Mucosa of rectum (tissue), 2 donors: ENCODE data around the gene BACE2.

Experiments used
- H3K27ac ChIP-seq, 2 donors: one replicate each; pipeline ENCODE4 v1.7.0; 2013; ENCODE audit warnings: inconsistent platforms in 2 of 2, low read depth in 2 of 2, low read length in 2 of 2
- H3K27me3 ChIP-seq, 2 donors: one replicate each; pipeline ENCODE4 v1.7.0; 2013; ENCODE audit warnings: low read length in 2 of 2; ENCODE audit not compliant: control insufficient read depth in 2 of 2, insufficient read depth in 2 of 2
- H3K36me3 ChIP-seq, 2 donors: one replicate each; pipeline ENCODE4 v1.7.0; 2013; ENCODE audit warnings: low read length in 2 of 2; ENCODE audit not compliant: control insufficient read depth in 2 of 2, insufficient read depth in 2 of 2
- H3K4me1 ChIP-seq, 2 donors: one replicate each; pipeline ENCODE4 v1.7.0; 2013; ENCODE audit warnings: low read length in 2 of 2, mild to moderate bottlenecking in 1 of 2; ENCODE audit not compliant: control insufficient read depth in 2 of 2, insufficient read depth in 2 of 2
- H3K4me3 ChIP-seq, 2 donors: one replicate each; pipeline ENCODE4 v1.7.0; 2013; ENCODE audit warnings: low read length in 2 of 2
- H3K9ac ChIP-seq, 2 donors: one replicate each; pipeline ENCODE4 v1.7.0; 2013; ENCODE audit warnings: low read length in 2 of 2, low read depth in 1 of 2, mild to moderate bottlenecking in 1 of 2
- H3K9me3 ChIP-seq, 2 donors: one replicate each; pipeline ENCODE4 v1.7.0; 2013; ENCODE audit warnings: low read length in 2 of 2; ENCODE audit not compliant: control insufficient read depth in 2 of 2
- donor health status: healthy.
- donor health status: Normal muscosa, but diverticular disease.

The BACE2 gene

GRCh38 chr21:41167348-41168342, at the start of gene BACE2:
BACE2 (plus strand) TSS chr21:41168160; CDS start chr21:41168264, 104 bp downstream.
- Histone ChIP-seq H3K9me3 (no peaks in the 10 kb centered on the region), H3K27me3 (no peaks in the 10 kb centered on the region), H3K4me3 (peak within 1 kb of the TSS; percentile 70 to 73), H3K9ac (peak within 1 kb of the TSS; percentile 66 to 92), H3K36me3 (no peaks in the 10 kb centered on the region), H3K27ac (peak within 1 kb of the TSS; percentile 83 to 84), H3K4me1 (peaks cover 9 to 19% of the 10 kb centered on the region in 2 donors)

- Histone ChIP-seq H3K27me3 (peaks cover 15 to 31% of the 10 kb centered on the region in 2 donors), H3K9ac (no peak overlapping the region), H3K36me3 (no peaks in the 10 kb centered on the region), H3K4me3 (no peak overlapping the region), H3K4me1 (no peaks in the 10 kb centered on the region), H3K9me3 (no peaks in the 10 kb centered on the region), H3K27ac (no peak overlapping the region)
Observed at GRCh38 chr21:41119901-41120300, 48.1 kb upstream of the BACE2 start.

DNA sequence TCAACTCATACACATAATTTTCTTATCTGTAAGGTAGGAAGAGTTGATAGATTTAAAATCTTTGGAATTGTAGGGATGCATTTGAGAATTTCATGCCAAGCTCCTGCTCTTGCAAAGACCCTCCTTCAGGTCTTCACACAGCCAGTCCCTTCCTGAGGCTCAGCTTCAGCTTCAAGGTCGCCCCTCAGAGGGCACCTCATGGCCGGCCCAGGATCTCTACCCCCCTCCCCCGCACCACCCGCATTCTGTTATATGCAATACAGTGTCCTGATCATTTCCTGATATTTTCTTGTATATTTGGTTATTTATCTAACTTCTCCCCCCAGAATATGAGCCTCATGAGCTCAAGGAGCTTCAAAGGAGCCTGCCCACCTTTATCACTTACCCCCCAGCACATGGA, 47.0 kb upstream of the BACE2 start:
- no peak overlapping the region for H3K9ac ChIP-seq
- H3K27me3 ChIP-seq, result peaks cover 19 to 31% of the 10 kb centered on the region in 2 donors
- H3K36me3 ChIP-seq, result no peaks in the 10 kb centered on the region
- no peak overlapping the region for H3K4me3 ChIP-seq
- no peak overlapping the region for H3K27ac ChIP-seq
- no peaks in the 10 kb centered on the region for H3K4me1 ChIP-seq
- H3K9me3 ChIP-seq, result no peaks in the 10 kb centered on the region

DNA sequence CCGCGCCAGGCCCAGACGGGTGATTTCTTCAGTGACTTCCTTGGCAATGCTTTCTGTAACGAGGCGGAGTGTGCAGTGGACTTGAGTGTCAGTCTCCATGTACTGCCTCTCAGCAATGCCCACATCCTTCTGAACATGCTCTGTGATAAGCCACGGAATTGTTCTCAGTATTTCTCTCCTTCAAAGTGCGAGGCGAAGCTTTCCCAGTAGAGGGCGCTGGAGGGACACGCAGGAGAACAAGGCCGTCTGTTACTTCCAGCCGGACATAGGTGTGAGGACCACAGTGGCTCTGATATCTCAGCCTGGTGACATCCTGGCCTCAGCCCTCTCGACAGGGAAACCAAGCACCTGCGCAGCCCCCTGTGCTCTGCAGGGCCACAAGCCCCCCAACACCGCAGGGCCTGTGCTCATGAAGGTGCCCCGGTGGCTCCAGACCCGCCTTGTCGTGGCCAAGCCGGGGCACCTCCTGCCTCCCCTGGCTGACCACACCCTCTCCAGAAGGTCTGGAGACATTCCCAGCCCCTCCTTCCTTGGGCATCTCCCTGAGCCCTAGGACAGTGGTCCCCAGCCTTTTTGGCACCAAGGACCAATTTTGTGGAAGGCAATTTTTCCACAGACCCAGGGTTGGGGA, 46.1 kb upstream of the BACE2 start:
- H3K27ac ChIP-seq, result no peak overlapping the region

DNA sequence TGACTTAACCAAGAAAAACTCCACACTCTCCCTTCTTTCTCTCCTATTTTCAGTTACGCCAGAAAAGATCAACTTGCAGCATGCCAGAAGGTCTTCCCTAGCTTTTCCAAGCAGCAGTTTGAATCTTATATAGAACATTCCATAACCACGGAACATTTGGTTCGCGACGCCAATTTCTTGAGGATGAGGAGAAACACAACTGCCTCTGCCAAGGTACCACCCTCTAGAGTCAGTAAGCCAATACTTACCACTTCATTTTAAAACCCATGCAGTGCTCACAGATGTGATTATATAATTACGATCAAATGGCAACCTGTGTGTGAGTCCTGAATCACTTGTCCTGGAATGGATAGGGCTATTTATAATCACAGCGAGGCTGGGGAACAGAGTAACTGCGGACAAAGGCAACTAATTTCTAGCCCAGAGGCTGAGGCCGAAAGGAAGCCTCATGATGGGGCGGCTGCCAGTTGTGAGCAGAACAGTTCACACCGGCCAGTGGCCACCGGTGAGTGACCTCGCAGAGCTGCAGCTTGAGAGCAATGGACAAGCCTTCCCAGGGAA, 43.2 kb upstream of the BACE2 start:
- Histone ChIP-seq H3K4me1 (no peaks in the 10 kb centered on the region), H3K4me3 (no peak overlapping the region), H3K27ac (no peak overlapping the region), H3K9ac (no peak overlapping the region), H3K9me3 (no peaks in the 10 kb centered on the region), H3K36me3 (no peaks in the 10 kb centered on the region), H3K27me3 (peaks cover 17 to 24% of the 10 kb centered on the region in 2 donors)

More for the DNA sequence above, 46.1 kb upstream of the BACE2 start:
- H3K4me3 ChIP-seq, result no peak overlapping the region
- no peaks in the 10 kb centered on the region for H3K4me1 ChIP-seq
- no peaks in the 10 kb centered on the region for H3K36me3 ChIP-seq
- no peaks in the 10 kb centered on the region for H3K9me3 ChIP-seq
- H3K9ac ChIP-seq, result no peak overlapping the region
- peaks cover 19 to 31% of the 10 kb centered on the region in 2 donors for H3K27me3 ChIP-seq

DNA sequence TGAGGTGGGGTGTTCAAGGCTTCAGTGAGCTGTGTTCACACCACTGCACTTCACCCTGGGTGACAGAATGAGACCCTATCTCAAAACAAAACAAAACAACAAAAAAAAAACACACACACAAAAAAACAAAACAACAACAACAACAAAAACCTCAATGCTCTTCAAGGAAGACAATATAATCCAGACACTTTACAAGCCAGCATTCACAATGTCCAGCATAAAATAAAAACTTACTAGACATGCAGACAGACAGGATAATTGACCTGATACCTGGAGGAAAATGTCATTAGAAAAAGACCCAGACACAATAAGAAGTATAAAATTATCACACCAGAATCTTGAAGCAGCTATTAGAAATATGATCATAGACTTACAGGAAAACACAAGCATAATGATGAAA, 39.0 kb upstream of the BACE2 start:
- no peak overlapping the region for H3K4me3 ChIP-seq
- no peak overlapping the region for H3K9ac ChIP-seq
- H3K36me3 ChIP-seq, result no peaks in the 10 kb centered on the region
- no peaks in the 10 kb centered on the region for H3K9me3 ChIP-seq
- peaks cover 4 to 5% of the 10 kb centered on the region in 2 donors for H3K27me3 ChIP-seq
- H3K27ac ChIP-seq, result no peak overlapping the region
- no peaks in the 10 kb centered on the region for H3K4me1 ChIP-seq

- Histone ChIP-seq H3K9me3 (no peaks in the 10 kb centered on the region), H3K36me3 (no peaks in the 10 kb centered on the region), H3K27me3 (peaks cover 0 to 8% of the 10 kb centered on the region in 2 donors), H3K4me3 (no peak overlapping the region), H3K9ac (no peak overlapping the region), H3K4me1 (no peaks in the 10 kb centered on the region), H3K27ac (no peak overlapping the region)
Observed at GRCh38 chr21:41130883-41131282, 37.1 kb upstream of the BACE2 start.

- Histone ChIP-seq H3K9ac (no peak overlapping the region), H3K36me3 (no peaks in the 10 kb centered on the region), H3K27me3 (peaks cover 0 to 12% of the 10 kb centered on the region in 2 donors), H3K27ac (no peak overlapping the region), H3K4me1 (no peaks in the 10 kb centered on the region), H3K4me3 (no peak overlapping the region), H3K9me3 (no peaks in the 10 kb centered on the region)
Observed at GRCh38 chr21:41133874-41134522, 34.0 kb upstream of the BACE2 start.

DNA sequence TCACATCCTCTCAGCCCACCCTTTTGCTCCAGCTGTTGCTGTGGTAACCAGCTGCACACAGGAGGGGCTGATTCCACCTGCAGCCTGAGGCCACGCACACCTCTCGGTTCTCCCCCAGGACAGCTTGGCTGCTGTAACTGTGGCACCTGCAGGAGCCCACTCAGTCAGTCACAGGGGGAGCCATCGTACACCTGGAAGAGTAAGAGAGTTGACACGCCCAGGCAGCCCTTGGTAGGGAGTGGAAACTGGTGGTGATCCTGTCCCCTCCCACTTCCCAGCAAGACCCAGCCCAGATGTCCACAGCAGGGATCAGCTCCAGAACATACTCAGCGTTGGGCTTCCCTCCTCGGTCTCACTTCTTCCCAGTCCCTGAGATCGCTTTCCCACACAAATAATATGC, 32.2 kb upstream of the BACE2 start:
- H3K9ac ChIP-seq, result no peak overlapping the region
- H3K4me1 ChIP-seq, result no peaks in the 10 kb centered on the region

More for the DNA sequence above, 32.2 kb upstream of the BACE2 start:
- Histone ChIP-seq H3K27ac (no peak overlapping the region), H3K36me3 (no peaks in the 10 kb centered on the region), H3K9me3 (no peaks in the 10 kb centered on the region), H3K27me3 (peaks cover 0 to 14% of the 10 kb centered on the region in 2 donors), H3K4me3 (no peak overlapping the region)
